Kidney glomerular epithelial cell (primary cell): Measurements from ENCODE around the gene CSNK1G2.

Experiments used
- DNase-seq: peaks from one replicate; lab custom pipeline; 2025; lab: John Stamatoyannopoulos, UW

The CSNK1G2 gene

DNA sequence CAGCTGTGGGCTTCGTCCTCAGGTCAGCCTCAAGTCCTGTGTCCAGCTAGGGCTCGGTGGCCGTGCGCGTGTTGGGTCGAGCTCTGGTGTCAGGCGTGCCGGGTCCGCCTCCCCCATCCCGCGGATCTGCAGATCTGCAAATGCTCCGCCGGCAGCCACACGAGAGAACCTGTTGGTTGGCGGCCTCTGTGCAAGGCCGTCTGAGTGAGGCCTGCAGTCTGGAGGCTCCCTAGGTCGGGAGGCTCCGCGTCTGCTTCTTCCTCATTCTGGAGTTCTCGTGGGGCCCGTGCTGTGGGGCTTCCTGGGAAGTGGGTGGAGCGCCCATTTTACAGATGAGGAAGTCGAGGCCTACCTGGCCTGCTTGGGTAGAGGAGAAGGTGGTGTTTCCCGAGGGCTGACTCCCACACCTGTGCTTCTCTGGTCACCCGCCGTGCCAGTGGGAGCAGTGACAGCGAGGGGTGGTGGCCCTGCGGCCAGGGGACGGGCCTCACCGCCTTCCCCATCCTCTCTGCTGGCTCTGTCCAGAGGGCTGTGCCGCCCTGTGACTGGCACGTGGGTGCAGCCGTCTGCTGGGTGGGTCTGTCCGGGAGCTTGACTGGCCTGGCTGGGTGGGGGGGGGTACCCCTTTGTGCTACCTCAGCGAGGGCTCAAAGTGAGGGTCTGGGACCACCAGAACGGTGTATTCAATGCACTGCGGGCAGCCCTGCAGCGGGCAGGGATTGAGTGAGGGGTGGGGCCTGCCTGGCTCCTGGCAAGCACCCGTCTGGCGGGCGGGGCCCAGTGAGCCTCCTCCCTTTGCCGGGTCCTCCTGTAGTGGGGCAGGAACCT is 3.3 kb downstream of the CSNK1G2 start:
- DNase-seq, result no peak

GRCh38 chr19:1944916-1945561 is 4.1 kb downstream of the CSNK1G2 start:
- no peak for DNase-seq

DNA sequence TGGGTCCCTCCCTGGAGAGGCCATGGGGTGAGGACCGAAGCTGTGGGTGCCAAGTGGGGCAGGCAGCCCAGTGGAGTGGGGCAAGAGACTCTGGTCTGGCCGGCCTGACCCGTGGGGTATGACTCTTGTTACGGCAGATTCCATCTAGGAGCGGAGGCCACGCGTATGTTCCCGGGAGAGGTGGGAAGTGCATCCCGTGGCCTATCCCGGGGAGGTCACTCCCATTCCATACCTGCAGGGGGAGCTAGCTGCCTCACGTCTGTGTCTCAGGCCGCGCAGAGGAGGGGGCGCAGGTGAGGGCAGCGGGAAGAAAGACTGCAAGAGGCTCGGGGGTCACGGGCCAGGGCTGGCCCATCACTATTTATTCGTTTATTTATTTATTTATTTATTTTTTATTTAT is 4.9 kb downstream of the CSNK1G2 start:
- DNase-seq, result no peak

DNA sequence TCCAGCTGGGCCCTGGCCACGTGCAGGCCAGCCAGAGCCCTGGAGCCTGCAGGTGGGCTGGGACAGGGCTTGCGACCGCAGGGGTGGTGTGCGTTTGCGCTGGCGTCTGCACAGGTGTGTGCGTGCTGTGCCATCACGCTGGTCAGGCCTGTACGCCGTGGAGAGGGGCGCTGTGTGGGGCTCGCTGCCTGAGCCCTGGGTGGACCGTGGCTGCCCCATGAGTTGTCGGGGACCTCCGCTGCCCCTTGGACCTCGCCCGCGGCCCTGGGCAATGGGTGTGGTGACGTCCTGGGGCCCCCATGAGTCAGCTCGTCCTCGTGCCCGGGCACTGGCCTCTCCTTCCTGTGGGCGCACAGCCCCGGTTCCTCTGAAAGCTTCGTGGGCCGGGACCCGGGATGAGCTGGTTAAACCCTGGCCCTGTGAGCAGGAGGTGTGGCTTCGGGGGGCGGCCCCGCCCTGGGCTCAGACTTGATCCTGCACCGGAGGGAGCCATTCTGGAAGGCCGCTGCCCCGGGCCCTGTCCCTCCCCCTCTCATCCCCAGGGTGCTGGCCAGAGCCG is 6.8 kb downstream of the CSNK1G2 start:
- DNase-seq, result no peak

DNA sequence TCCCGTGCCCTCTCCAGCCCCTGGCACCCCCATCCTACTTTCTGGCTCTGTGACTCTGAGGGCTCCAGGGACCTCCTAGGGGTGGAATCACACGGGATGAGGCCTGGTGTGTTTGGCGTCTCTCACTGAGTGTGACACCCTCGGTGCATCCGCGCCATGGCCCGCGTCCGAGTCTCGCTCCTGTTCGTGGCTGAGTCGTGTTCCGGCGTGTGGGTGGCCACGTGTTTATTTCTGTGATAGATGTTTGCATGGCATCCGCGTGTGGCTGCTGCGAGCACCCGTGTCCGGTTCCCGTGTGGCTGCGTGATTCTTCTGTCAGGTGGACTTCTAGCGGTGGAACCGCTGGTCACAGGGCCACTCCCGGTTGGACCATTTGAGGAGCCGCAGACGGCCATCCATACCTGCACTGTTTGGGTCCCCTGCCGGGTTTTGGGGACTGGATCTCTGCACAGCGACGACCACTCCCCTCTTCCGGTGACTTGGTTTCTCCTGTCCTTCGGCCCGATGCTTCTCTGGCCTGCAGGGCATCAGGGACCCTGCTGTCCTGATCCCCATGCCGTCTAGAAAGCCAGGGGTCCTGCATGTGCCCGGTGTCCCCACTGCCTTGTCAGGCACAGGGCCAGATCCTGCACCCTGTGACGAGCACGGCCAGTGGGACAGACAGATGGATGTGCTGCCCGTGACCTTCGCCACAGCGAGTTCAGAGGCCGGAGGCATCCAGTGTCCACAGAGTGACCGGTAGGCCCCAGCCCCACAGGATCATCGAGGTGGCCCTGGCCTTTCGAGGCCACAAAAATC is 8.5 kb downstream of the CSNK1G2 start:
- no peak for DNase-seq

GRCh38 chr19:1950640-1951039 is 9.7 kb downstream of the CSNK1G2 start:
- no peak for DNase-seq

DNA sequence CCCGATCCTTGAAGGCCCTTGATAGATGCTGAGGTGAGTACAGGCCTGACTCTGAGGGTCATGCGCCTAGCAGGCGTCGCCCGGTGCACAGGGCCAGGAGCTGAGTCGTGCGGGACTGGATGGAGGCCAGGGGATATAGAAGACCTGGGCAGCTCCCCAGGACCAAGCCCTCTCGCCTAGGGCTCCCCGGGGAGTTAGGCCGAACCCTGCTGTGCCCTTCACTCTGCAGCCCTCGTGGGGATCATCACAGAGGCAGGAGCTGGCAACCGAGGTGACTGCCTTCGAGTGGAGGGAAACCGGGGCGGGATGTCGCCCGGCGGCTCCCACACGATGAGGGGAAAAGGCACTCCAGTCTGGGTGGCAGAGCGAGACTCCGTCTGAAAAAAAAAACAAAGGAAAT is 11.7 kb downstream of the CSNK1G2 start:
- no peak for DNase-seq

DNA sequence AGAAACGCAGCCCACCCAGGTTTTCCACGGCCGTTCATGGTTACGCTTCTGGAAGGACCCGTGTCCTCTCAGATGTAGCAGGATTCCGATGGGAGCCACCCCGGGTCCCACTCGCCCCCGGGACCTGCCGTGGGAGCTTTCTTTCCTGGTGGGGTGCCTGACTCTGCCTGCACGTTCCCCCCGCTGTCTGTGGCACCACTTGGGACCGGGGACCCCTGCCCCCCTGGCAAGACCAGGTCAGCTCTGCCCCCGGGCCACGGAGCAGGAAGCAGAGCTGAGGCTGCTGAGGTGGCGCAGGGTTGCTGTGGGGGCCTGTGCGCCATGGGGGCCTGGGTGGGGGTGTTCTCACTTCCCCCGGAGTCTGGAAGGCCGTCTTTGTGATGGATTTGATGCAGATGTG is 12.1 kb downstream of the CSNK1G2 start:
- DNase-seq, result no peak

GRCh38 chr19:1953441-1954094 is 12.6 kb downstream of the CSNK1G2 start:
- DNase-seq, result no peak

DNA sequence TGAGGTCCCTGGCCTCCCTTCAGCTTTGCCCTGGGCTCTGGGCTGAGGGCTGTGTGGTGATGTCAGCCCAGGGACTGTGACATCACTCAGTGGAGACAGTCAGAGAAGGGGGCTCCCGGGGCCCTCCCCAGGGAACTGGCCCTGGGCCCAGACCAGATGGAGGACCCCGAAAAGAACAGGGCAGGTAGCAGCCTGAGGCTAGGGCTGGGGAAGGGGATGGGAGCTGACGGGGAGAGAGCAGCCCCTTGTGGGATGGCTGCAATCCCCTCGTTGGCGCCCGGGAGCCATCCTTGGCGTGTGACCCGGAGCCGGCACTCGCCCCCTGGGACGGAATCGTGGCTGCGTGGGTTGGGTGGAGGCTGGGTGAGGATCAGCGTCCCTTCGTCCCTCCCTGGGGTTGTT is 13.6 kb downstream of the CSNK1G2 start:
- DNase-seq, result no peak

DNA sequence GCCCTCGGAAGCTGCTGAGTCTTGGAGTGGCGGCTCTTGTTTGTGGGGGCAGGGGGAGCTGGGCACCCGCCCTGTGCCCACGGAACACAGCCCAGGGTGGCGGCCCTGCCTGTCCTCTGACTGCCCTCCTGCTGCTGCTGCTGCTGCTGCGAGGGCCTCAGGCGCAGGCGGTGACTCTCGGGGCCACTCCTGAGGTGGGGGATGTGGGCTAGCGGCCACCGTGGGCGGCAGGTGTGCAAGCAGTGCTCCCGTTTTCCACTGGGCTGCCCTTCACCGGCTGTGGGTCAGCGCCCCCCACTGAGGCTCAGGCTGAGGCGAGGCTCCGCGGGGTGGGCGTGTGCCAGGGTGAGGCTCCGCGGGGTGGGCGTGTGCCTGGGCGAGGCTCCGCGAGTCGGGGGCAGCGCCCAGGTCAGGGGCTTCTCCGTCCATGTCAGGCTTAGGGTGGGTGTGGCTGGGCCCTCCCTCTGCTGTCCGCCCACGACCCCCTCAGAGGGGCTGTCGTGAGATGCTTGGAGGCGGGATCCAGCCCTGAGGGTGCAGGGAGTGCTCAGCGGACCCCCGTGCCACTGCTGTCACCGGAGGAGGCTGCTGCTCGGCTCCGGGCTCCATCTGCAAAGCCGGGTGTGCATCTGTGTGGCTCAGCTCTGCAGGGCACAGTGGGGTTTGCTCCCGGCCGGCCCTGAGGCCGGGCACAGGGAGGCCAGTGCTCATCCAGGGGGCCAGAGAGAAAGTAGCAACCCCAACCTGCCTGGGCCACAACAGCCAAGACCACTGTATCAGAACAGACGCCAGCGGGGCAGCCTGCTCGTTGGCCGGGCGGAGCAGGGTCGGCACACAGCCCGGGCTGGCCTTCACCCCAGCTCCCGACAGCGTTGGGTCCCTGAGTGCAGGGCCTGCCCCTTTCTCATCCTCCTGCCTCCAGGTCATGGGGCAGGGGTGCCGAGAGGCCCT is 14.5 kb downstream of the CSNK1G2 start:
- no peak for DNase-seq

DNA sequence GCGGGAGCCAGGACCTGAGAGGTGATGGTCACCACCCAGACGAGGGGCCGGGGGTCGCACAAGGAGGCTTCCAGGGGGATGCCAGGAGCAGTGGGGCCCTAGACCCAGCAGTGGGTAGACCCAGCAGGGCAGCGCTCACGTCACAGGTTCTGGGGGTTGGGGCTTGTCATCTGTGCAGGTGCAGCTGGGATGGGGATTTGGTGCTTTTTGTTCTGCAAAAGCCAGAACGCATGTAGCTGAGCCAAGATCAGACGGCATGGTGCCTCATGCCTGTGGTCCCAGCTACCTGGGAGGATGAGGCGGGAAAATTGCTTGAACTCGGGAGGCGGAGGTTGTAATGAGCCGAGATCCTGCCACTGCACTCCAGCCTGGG is 15.1 kb downstream of the CSNK1G2 start:
- no peak for DNase-seq

- DNase-seq, result no peak
Measured at GRCh38 chr19:1956868-1957492, 16.0 kb downstream of the CSNK1G2 start.

GRCh38 chr19:1957562-1958248 is 16.7 kb downstream of the CSNK1G2 start:
- DNase-seq, result no peak

DNA sequence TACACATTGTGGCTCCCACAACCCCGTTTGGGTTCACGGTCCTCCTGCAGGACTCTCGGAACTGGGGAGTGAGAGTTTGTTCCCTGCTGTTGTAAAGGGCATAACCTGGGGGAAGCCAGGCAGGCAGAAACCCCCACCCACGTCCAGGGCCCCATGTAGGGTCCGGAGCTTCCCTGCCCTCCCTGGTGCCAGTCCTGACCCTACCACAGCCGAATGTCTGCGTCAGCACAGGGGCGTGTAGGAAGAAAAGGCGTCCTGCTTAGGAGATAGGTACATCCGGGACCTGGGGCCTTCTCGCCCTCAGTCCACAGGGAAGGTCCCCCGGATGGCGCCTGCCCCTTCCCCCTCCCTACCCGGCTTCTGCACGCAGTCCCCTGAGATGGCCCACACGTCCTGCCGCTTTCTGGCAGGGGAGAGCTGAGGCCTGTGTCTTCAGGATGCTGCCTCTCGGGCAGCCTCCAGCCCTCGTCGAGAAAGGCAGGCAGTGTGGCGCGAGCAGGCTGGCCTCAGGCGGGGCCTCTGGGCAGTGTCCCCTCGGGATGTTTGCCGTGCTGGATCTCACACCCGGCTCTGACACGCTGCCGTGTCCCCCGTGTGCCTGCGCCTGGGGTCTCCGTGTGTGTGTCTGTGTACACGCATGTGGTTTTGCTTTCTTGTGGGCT is 19.1 kb downstream of the CSNK1G2 start:
- DNase-seq, result no peak

GRCh38 chr19:1961000-1961883 is 20.3 kb downstream of the CSNK1G2 start:
- peak; percentile 71 for DNase-seq

GRCh38 chr19:1962674-1963073 is 21.7 kb downstream of the CSNK1G2 start:
- DNase-seq, result no peak

- no peak for DNase-seq
Measured at GRCh38 chr19:1967087-1967608, 26.2 kb downstream of the CSNK1G2 start.
